AG04450 (cell line): ENCODE measurements around the gene HTT-AS. TPM values are rescaled to one million over a fixed set of nuclear protein-coding genes. Genes with fewer than 3 reads are reported as not detected.

Experiments used
- CTCF ChIA-PET: fragments of 300-600, 350-600 bp; formaldehyde crosslinking; extraction: SDS; loops from one replicate; lab custom pipeline; 2022; ENCODE audit warnings: antibody characterized with exemption, inconsistent platforms; lab: Charles Lee
- POLR2A ChIA-PET: fragments of 350-600 bp; formaldehyde crosslinking; extraction: SDS; loops from one replicate; lab custom pipeline; 2021; ENCODE audit warnings: antibody characterized with exemption, inconsistent platforms; lab: Yijun Ruan, JAX
- DNase-seq: peaks from one replicate; pipeline ENCODE4 v3.0.0-alpha.2; 2011; ENCODE audit warnings: low read depth, low spot score
- H3K27ac ChIP-seq: one replicate; pipeline ENCODE4 v1.5.1; 2012; ENCODE audit warnings: low read depth, low read length, control low read depth
- H3K27me3 ChIP-seq: one replicate; pipeline ENCODE4 v1.6.0; 2012; ENCODE audit warnings: low read length; ENCODE audit not compliant: control insufficient read depth, insufficient read depth
- H3K4me3 ChIP-seq: 2 replicates; pipeline ENCODE4 v1.5.1; 2011; ENCODE audit warnings: mild to moderate bottlenecking, low read depth, low read length, control low read depth
- H3K9me3 ChIP-seq: 2 replicates; pipeline ENCODE4 v1.5.1; 2012; ENCODE audit warnings: low read length; ENCODE audit not compliant: control insufficient read depth, insufficient read depth
- CTCF ChIP-seq: IDR thresholded peaks from 2 replicates; pipeline ENCODE4 v1.5.1; 2011; ENCODE audit warnings: low read depth, low read length, control low read depth, inconsistent platforms
- polyA plus RNA-seq: library from polyadenylated mRNA; depleted of rRNA; stranded (reverse); fragments of >200 nt; gene quantifications from 2 replicates; pipeline ENCODE4 v1.2.3, GENCODE V29; 2011

Gene HTT-AS
- polyA plus RNA-seq, 1 experiment = not detected

- H3K9me3 ChIP-seq = no peaks in the 10 kb centered on the region
- DNase-seq = no peak
- no peak overlapping the region for H3K4me3 ChIP-seq
- H3K27me3 ChIP-seq = peaks cover 10% of the 10 kb centered on the region
- ChIA-PET POLR2A (no interaction called here), CTCF (interaction anchor here (0.6 to 1.2 kb wide), 6 partner anchors 13 to 1484 kb away, joined by 3 to 5 read pairs (median 4); no protein-coding TSS in a partner anchor)
- TF ChIP-seq CTCF = peak; percentile 73
- no peak overlapping the region for H3K27ac ChIP-seq
Observed at GRCh38 chr4:3047464-3048286, 26.7 kb downstream of the HTT-AS start.

GRCh38 chr4:3046623-3047022 is 27.7 kb downstream of the HTT-AS start:
- peaks cover 10% of the 10 kb centered on the region for H3K27me3 ChIP-seq
- ChIA-PET CTCF (interaction anchor here (0.6 to 1.2 kb wide), 4 partner anchors 12 to 1483 kb away, joined by 3 to 5 read pairs (median 4); no protein-coding TSS in a partner anchor), POLR2A (no interaction called here)
- TF ChIP-seq CTCF = no peak
- H3K27ac ChIP-seq = no peak overlapping the region
- H3K4me3 ChIP-seq = no peak overlapping the region
- no peaks in the 10 kb centered on the region for H3K9me3 ChIP-seq
- no peak for DNase-seq

GRCh38 chr4:3046162-3046561 is 28.2 kb downstream of the HTT-AS start:
- no peak overlapping the region for H3K27ac ChIP-seq
- no peak for DNase-seq
- no peak overlapping the region for H3K4me3 ChIP-seq
- CTCF ChIA-PET = interaction anchor here (1.1 to 1.2 kb wide), 2 partner anchors 27 to 90 kb away, joined by 3 to 5 read pairs; no protein-coding TSS in a partner anchor
- POLR2A ChIA-PET = interaction anchor here (0.6 kb wide), 1 partner anchor 21 kb away, joined by 6 read pairs; no protein-coding TSS in a partner anchor
- no peak for TF ChIP-seq CTCF
- no peaks in the 10 kb centered on the region for H3K9me3 ChIP-seq
- H3K27me3 ChIP-seq = peaks cover 9% of the 10 kb centered on the region

- TF ChIP-seq CTCF = no peak
- no peaks in the 10 kb centered on the region for H3K9me3 ChIP-seq
- ChIA-PET CTCF (interaction anchor here (0.7 kb wide), 2 partner anchors 8 to 21 kb away, joined by 3 to 4 read pairs; no protein-coding TSS in a partner anchor), POLR2A (interaction anchor here (0.6 kb wide), 1 partner anchor 20 kb away, joined by 6 read pairs; no protein-coding TSS in a partner anchor)
- no peak overlapping the region for H3K4me3 ChIP-seq
- no peak overlapping the region for H3K27ac ChIP-seq
- no peak for DNase-seq
- H3K27me3 ChIP-seq = peaks cover 11% of the 10 kb centered on the region
Observed at GRCh38 chr4:3044870-3045819, 29.2 kb downstream of the HTT-AS start.
